Muscle layer of duodenum (tissue), 2 donors: ENCODE data around the gene ATF4.

Experiments
- H3K27ac ChIP-seq: one replicate; pipeline ENCODE4 v1.7.0; 2013; ENCODE audit warnings: mild to moderate bottlenecking, low read length
- H3K27me3 ChIP-seq: one replicate; pipeline ENCODE4 v1.7.0; 2013; ENCODE audit warnings: low read depth, mild to moderate bottlenecking, control low read depth, low read length
- H3K36me3 ChIP-seq, 2 donors: one replicate each; pipeline ENCODE4 v1.7.0; 2013; ENCODE audit warnings: low read length in 2 of 2, control low read depth in 1 of 2, mild to moderate bottlenecking in 1 of 2; ENCODE audit not compliant: insufficient read depth in 2 of 2, control insufficient read depth in 1 of 2
- H3K4me1 ChIP-seq, 2 donors: one replicate each; pipeline ENCODE4 v1.7.0; 2013; ENCODE audit warnings: low read length in 2 of 2, mild to moderate bottlenecking in 2 of 2, control low read depth in 1 of 2, moderate library complexity in 1 of 2; ENCODE audit not compliant: insufficient read depth in 2 of 2, control insufficient read depth in 1 of 2
- H3K4me3 ChIP-seq, 2 donors: one replicate each; pipeline ENCODE4 v1.7.0; 2013; ENCODE audit warnings: low read length in 2 of 2, low read depth in 1 of 2, mild to moderate bottlenecking in 1 of 2
- H3K9me3 ChIP-seq, 2 donors: one replicate each; pipeline ENCODE4 v1.7.0; 2013; ENCODE audit warnings: low read length in 2 of 2, control low read depth in 1 of 2, mild to moderate bottlenecking in 1 of 2; ENCODE audit not compliant: control insufficient read depth in 1 of 2
- donor health status: healthy.

Gene ATF4

DNA sequence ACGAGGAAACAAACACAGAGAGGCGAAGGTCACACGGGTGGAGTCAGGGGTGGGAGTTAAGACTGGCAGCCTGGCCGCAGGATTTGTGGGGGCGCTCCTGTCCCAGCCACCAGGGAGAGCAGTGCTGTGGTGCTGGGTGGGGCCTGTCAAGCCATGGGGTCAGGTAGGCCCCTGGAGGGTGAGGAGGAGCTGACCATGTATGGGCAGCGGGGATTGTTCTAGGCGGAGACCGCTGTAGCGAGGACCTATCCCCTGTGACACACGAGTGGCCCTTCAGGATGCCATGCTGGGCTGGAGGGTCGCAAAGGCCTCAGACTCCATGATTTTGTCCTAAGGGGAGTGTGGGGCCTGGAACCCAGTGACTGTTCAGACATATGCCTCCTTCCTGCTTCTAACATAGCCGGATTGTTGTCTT is 13.7 kb downstream of the ATF4 start:
- Histone ChIP-seq H3K36me3 (peaks cover 8 to 9% of the 10 kb centered on the region in 2 donors), H3K27me3 (no peaks in the 10 kb centered on the region), H3K4me1 (peaks cover 6 to 42% of the 10 kb centered on the region in 2 donors), H3K27ac (no peak overlapping the region), H3K9me3 (no peaks in the 10 kb centered on the region), H3K4me3 (no peak overlapping the region)

- H3K4me1 ChIP-seq = peaks cover under 1 to 35% of the 10 kb centered on the region in 2 donors
- no peak overlapping the region for H3K27ac ChIP-seq
- H3K4me3 ChIP-seq = no peak overlapping the region
- no peaks in the 10 kb centered on the region for H3K9me3 ChIP-seq
- peaks cover 3% of the 10 kb centered on the region in 2 donors for H3K36me3 ChIP-seq
- H3K27me3 ChIP-seq = no peaks in the 10 kb centered on the region
These were observed 14.4 kb downstream of the ATF4 start for GRCh38 chr22:39534591-39535356.

DNA sequence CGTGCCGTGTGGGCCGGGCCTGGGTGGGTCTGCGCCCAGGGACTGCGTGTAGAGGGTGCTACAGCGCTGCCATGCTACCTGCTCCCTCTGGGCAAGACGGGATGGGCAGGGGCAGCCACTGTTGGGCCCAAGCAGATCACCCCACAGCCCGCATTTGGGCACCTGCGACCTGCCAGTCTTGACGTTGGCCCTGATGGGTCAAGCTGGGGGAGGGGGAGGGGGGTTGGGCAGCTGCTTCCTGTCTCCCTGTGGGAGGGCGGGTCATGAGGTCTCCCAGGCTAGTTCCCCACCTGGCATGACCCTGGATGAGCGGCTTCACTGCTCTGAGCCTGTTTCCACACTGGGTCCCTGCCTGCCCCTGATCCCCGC is 15.0 kb downstream of the ATF4 start:
- Histone ChIP-seq H3K27me3 (no peaks in the 10 kb centered on the region), H3K4me1 (peaks cover 0 to 29% of the 10 kb centered on the region in 2 donors), H3K27ac (no peak overlapping the region), H3K4me3 (no peak overlapping the region), H3K36me3 (no peaks in the 10 kb centered on the region), H3K9me3 (no peaks in the 10 kb centered on the region)

DNA sequence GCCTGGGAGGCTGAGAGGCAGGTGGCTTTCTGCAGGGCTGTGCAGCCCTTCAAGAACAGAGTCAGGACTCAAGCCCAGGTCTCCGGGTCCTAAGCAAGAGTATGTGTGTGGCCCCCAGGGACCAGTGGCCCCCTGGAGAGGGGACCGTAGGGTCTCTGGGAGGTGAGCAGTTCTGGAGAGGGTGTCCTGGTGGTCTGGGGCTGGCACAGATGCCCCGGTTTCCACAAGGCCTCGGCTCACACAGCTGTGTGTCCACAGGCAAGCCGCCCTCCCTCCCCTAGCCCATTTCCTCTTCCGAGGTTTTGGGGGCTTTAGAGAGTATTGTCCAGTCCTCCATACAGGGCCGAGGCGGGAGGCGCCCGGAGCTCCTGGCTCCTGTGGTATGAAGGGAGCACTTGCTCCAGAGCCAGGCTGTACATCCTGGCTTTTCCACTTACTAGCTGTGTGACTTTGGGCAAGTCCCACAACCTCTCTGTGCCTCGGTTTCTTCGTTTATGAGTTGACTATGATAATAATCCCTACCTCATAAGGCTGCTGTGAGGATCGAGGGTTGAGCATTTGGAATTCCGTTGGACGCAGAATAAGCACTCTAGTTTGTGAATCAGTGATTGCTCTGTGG is 15.6 kb downstream of the ATF4 start:
- Histone ChIP-seq H3K4me1 (peaks cover 0 to 23% of the 10 kb centered on the region in 2 donors), H3K36me3 (no peaks in the 10 kb centered on the region), H3K9me3 (no peaks in the 10 kb centered on the region), H3K27ac (no peak overlapping the region), H3K4me3 (no peak overlapping the region), H3K27me3 (no peaks in the 10 kb centered on the region)

DNA sequence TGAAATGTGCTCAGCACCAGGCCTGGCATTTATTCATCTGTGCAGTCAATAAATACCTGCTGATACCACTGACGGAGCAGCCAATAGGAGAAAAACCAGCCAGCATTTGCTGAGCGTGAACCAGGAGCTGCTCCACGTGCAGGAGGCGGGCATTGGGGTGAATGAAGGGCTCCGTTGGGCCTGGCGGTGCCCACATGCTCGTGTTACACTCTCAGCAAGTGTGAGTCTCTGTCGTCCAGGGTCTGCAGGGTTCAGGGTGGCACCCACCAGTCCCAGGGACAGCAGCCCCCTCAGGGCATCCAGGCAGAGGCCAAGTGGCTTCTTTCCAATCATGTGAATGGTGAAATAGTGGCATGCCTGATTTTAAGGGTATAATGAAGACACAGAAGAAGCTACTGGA is 16.3 kb downstream of the ATF4 start:
- Histone ChIP-seq H3K4me3 (no peak overlapping the region), H3K4me1 (peaks cover 0 to 16% of the 10 kb centered on the region in 2 donors), H3K27me3 (no peaks in the 10 kb centered on the region), H3K9me3 (no peaks in the 10 kb centered on the region), H3K36me3 (no peaks in the 10 kb centered on the region), H3K27ac (no peak overlapping the region)

GRCh38 chr22:39537975-39538374 is 17.6 kb downstream of the ATF4 start:
- Histone ChIP-seq H3K4me1 (peaks cover 0 to 10% of the 10 kb centered on the region in 2 donors), H3K9me3 (no peaks in the 10 kb centered on the region), H3K27ac (no peak overlapping the region), H3K36me3 (no peaks in the 10 kb centered on the region), H3K27me3 (no peaks in the 10 kb centered on the region), H3K4me3 (no peak overlapping the region)

GRCh38 chr22:39543095-39543494 is 22.7 kb downstream of the ATF4 start:
- Histone ChIP-seq H3K27me3 (peaks cover 4% of the 10 kb centered on the region), H3K4me3 (no peak overlapping the region), H3K36me3 (no peaks in the 10 kb centered on the region), H3K27ac (no peak overlapping the region), H3K4me1 (peaks cover 0 to 5% of the 10 kb centered on the region in 2 donors), H3K9me3 (no peaks in the 10 kb centered on the region)

DNA sequence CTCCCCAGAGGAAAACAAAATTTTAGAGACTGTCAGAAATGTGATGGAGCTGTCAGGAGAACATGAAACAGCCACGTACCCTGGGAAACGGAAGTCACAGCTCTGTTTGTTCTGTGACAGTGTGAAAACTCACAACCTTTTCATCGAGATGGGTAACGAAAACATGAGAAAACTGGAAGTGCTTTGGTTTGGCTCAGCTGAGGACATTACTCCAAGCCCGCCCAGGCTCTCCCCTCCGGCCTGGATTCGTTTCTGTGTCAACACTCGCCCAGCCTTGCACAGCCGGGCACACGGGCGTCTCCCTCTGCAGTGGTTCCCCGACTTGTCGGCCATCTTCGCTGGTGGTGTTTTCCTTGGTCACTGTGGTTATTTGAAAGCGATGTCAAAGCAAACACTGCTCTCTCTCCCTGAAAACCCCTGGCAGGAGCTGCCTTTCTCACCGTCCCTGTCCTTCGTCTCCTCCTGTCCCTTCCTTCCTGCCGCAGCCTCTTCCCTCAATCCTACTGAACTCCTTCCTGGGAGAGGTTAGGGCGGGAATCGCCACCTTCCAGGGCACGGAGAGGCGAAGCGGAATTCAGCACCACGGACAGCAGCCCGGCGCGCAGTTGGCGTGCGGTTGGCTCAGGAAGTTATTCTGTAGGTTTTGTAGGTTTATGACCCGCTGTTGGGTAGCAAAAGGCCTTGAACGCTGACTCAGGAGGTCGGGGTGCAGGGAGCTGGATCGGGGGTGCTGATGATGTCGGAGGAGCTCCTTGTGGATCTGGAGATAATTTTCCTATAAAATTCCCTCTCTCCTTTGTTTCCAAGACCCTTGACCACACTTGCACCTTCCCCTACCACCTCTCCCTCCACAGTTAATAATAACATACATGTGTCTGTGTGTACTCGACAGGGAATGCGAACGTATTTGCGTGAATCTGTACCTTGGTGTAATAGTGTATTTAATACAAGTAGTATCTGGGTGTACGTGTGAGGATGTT is 25.3 kb downstream of the ATF4 start:
- Histone ChIP-seq H3K4me3 (no peak overlapping the region), H3K27ac (no peak overlapping the region), H3K4me1 (peaks cover 0 to 5% of the 10 kb centered on the region in 2 donors), H3K27me3 (peaks cover 8% of the 10 kb centered on the region), H3K36me3 (no peaks in the 10 kb centered on the region), H3K9me3 (no peaks in the 10 kb centered on the region)

DNA sequence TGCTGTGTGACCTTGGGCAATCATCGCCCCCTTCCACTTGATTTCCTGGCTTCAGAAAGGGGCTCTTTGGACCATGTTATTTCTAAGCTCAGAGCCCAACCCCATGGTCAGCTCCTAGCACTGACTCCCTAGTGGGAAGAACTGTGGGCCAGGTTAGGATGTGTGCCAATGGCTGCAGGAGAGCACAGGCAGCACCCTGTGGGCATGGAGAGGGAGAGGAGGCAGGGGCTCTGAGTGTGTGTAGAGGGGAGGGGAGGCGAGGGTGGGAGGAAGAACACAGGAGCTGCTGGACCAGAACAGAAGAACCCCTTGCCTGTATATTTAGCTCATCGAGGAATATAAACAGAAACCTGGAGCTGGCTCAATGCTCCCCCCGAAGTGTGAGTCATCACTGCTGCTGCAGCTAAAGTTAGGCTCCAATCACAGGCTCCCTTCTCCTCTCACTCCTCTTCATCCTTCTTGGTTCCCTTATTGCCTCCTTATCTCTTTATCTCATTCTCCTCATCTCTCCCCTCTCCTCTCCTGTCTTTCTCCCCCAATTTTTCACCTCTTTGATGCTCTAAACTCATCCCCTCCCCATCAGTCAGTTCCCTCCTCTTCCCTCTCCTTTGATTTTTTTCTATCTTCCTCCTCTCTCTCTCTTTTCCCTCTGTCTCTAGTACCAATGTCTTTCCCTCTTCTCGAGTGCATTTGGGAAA is 26.7 kb downstream of the ATF4 start:
- no peak overlapping the region for H3K4me3 ChIP-seq
- H3K27ac ChIP-seq = no peak overlapping the region
- no peaks in the 10 kb centered on the region for H3K9me3 ChIP-seq
- peaks cover 8% of the 10 kb centered on the region for H3K27me3 ChIP-seq
- no peaks in the 10 kb centered on the region for H3K36me3 ChIP-seq
- H3K4me1 ChIP-seq = peaks cover 0 to 5% of the 10 kb centered on the region in 2 donors

GRCh38 chr22:39547587-39547947 is 27.2 kb downstream of the ATF4 start:
- H3K27me3 ChIP-seq = peaks cover 12% of the 10 kb centered on the region
- peaks cover 0 to 5% of the 10 kb centered on the region in 2 donors for H3K4me1 ChIP-seq
- no peak overlapping the region for H3K27ac ChIP-seq
- H3K9me3 ChIP-seq = no peaks in the 10 kb centered on the region
- H3K4me3 ChIP-seq = no peak overlapping the region
- H3K36me3 ChIP-seq = no peaks in the 10 kb centered on the region

- no peaks in the 10 kb centered on the region for H3K9me3 ChIP-seq
- no peak overlapping the region for H3K27ac ChIP-seq
- H3K4me1 ChIP-seq = peaks cover 0 to 5% of the 10 kb centered on the region in 2 donors
- no peaks in the 10 kb centered on the region for H3K36me3 ChIP-seq
- H3K4me3 ChIP-seq = no peak overlapping the region
- peaks cover 23% of the 10 kb centered on the region for H3K27me3 ChIP-seq
These were observed 33.1 kb downstream of the ATF4 start for GRCh38 chr22:39553429-39553828.
